HUDEP-2 (cell line): Measurements from ENCODE around the gene P2RY4.
"Not testable (repeated sequence)": the region's sequence is repeated elsewhere in the genome, so short reads cannot be mapped to it uniquely, and the experiment has no call there.

Experiments used
- DNase-seq, 76 experiments: peaks; one replicate each; lab custom pipeline; 2025; ENCODE audit not compliant: unreplicated experiment in 76 of 76; lab: John Stamatoyannopoulos, UW

Gene P2RY4

DNA sequence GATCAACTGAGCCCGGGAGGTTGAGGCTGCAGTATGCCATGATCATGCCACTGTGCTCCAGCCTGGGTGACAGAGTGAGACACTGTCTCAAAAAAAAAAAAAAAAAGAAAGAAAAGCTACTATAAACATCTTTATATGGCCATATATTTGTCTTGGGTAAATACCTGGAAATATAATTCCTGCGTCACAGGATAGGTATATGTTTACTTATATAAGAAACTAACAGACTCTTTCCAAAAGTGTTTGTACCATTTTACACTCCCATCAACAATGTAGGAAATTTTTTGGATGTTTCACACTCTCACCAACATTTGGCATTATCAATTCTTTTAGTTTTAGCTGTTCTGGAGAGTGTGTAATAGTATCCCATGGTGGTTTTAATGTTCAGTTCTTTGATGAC is 12.8 kb downstream of the P2RY4 start:
- no peak for DNase-seq

DNA sequence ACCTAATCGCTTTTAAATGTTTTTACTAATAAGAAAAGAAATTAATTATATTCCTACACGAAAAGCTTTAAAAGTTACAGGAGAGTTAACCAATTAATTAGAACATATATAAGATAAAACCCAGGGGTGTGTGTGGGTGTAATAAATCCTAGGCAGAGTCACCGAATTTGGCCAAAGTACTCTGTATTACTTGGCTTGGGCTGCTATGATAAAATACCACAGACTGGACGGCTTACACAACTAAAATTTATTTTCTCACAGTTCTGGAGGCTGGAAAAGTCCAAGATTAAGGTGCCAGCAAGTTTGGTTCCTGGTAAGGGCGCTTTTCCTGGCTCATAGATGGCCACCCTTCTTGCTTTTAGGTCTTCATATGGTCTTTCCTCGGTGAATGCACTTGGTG is 15.1 kb downstream of the P2RY4 start:
- DNase-seq, result no peak

DNA sequence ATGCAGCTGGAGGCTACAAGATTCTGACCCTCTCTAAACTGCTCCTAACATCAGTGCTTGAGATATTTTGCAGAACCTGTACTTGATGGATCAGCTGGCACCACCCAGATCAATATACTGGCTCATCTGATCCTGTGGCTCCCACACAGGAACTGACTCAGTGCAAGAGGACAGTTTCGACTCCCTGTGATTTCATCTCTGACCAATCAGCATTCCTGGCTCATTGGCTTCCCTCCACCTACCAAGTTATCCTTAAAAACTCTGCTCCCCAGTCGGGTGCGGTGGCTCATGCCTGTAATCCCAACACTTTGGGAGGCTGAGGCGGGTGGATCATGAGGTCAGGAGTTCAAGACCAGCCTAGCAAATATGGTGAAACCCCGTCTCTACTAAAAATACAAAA is 16.4 kb downstream of the P2RY4 start:
- not testable (repeated sequence) for DNase-seq

DNA sequence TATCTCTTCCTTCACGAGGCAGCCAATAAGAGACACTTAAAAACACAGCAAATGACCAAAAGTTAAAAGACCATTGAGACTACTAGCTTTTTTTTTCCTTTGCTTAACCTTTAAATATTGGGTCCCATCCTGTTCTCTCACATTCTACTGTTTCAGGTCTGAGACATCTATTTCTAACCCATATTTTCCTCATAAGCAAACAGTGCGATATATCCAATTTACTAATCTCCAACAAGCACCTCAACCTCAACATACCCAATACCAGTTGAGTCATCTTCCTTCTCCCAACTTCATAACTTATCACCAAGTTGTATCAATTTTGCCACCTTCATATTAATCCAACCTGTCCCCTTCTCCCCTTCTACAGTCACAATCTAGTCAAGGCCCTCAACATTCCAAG is 18.5 kb downstream of the P2RY4 start:
- DNase-seq, result no peak

DNA sequence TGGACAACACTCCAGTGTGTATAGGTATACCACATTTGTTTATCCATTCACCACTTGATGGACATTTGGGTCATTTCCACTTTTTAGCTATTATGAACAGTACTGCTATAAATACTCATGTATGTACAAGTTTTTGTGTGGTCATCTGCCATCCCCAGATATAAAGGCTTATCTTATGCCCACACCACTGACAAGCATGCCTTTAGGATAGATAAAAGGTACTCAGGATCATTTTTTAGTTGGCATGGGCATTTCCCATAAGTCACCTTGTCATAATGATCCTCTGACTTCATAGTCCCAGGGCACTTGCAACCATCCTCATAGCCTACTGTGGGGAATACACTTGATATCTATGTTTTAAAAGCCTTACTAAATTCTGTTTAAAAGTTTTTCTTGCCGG is 19.3 kb downstream of the P2RY4 start:
- peak in 7 of 76 experiments; percentile 0 to 17 (median 1) for DNase-seq

DNA sequence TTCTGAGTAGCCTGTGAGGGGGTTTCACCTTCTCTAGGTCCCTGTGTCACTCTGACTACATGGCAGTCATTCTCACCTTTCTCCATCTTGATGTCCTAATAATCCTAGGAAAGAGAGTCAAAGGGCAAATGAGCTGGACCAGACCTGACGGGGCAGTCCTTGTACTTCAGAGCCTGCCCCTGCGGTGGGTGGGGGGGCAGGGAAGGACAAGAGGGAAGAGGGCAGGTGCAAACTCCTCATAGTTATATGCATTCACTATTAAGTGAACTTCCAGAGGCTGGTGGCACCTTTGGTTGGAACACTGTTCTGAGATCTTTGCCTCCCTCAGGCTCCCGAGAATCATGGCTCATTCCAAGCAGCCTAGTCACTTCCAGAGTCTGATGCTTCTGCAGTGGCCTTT is 25.6 kb downstream of the P2RY4 start, which contains the start of gene AWAT1:
TSS of gene AWAT1 (plus strand) at position 301 of the 400 bp plus-strand sequence. CDS start at position 342, 41 bp downstream.
- DNase-seq, result no peak

DNA sequence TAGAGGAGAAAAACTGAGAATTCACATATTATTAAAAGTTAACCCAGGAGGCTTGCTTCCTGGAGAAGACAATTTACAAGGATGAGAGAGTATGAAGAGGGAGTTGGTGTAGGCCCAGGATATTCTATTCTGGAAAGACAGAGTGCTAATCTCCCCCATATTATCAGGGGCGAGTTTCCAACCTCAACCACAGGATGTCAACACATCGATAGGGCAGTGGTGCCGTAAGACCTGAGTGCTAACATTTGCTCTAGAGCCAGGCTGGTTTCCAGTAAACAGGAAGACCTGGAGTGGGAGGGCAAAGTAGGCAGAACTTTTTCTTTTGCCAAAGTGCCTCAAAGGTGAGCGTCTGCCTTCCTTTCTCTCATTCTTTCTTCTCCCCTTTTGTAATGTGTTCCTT is 28.3 kb downstream of the P2RY4 start:
- DNase-seq, result peak in 1 of 76 experiments; percentile 1

DNA sequence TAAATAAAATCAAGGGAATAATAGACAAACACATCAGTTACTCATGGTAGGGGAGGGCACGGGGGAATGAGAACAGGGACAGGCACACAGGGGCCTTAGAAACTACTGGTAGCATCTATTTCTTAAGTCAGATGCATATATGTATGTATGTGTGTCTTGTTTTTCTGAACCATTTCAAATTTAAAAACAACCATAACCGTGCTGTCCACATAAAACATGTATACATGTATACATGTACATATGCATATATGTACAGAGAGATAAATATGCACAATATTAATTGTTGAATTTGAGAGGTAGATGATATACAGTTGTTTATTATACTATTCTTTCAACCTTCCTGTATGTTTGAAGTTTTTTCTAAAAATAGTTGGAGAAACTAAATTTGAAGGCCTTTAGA is 33.3 kb downstream of the P2RY4 start:
- DNase-seq, result no peak

DNA sequence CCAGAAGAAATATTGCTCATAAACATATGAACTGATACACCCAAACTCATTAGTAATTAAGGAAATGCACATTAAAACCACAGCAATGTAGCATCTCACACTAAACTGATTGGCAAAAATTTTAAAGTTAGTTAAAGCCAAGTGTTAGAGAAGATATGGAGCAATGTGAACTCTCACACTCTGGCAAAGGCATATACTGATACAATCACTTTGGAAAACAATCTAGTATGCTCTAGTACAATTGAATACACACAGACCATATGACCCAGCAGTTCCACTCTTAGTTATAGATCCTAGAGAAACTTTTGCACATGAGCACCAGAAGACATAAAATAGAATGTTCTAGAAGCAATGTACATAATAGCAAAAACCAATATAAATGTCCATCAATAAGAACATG is 34.0 kb downstream of the P2RY4 start:
- DNase-seq, result no peak

DNA sequence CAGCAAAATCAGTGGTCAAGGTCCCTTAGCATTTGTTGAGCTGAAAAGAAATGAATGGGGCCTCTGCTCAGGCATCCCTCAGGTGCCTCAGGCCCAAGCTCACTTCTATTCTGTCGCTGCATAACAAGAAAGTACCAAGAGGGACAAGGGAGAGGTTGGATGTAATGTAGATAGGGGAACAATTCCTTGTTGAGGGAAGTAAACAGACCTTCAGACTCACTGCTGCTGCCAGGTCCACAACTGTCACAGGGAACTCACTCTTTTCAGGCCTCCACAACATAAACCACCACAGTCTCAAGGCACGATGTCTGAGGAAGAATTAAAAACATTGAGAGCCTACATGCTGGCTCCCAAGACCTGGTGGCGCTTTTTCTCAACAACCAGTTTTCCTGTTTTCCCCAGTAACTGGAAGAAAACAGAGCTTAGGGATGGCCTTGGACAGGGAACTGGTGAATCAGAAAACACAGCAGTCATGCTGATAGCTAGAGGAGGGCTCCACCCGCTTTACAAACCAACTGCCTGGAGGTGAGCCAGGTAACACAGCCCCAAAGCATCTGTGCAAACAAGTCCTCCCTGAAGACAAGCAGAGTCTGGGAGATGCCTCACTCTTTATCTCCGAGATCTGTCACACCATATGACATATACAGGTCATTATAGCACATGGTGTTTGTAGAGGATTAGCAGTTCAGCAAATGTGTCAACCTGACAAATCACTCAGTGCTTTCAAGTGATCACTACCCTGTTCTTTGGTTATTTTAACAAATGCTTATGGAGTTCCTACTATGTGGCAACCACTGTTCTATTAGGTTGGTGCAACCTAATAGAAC is 39.9 kb downstream of the P2RY4 start:
- DNase-seq, result peak in 60 of 76 experiments; percentile 0 to 56 (median 12)

DNA sequence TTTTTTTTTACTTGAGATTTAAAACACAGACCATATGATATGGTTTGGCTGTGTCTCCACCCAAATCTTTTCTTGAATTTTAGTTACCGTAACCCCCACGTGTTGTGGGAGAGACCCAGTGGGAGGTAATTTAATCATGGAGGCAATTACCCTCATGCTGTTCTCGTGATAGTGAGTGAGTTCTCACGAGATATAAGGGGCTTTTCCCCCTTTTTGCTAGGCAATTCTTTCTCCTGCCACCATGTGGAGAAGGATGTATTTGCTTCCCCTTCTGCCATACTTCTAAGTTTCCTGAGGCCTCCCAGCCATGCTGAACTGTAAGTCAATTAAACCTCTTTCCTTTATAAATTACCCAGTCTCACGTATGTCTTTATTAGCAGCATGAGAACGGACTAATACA is 50.4 kb downstream of the P2RY4 start:
- peak in 1 of 76 experiments; percentile 0 for DNase-seq

DNA sequence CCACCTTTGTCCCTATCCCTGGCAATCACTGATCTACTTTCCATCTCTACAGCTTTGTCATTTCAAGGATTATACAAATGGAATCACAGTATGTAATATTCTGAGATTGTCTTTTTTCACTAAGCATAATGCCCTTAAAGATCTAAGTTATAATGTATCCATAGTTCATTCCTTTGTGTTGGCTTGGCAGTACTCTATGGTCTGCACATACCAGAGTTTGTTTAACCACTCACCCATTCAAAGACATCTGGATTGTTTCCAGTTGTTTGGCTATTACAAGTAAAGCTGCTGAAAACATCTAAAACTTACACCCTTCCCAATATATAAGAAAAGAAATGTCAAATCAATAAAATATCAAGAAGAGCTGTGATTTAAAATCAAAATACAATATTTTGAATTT is 51.5 kb downstream of the P2RY4 start:
- no peak for DNase-seq
